G401.6 (cell line): ENCODE data around the gene ZNF91.
"Not testable (repeated sequence)": the region's sequence is repeated elsewhere in the genome, so short reads cannot be mapped to it uniquely, and the experiment has no call there.

Source experiments
- FAIRE-seq: peaks from 2 replicates; lab custom pipeline; 2012; peaks lifted over from hg19 to GRCh38; lab: Jason Lieb, UNC

The ZNF91 gene

GRCh38 chr19:23394511-23394910 is 760 bp downstream of the ZNF91 start:
- FAIRE-seq, result no peak

- no peak for FAIRE-seq
These were observed 2.1 kb downstream of the ZNF91 start for GRCh38 chr19:23393121-23393520.

- no peak for FAIRE-seq
These were observed 4.0 kb downstream of the ZNF91 start for GRCh38 chr19:23391236-23391635.

- FAIRE-seq, result no peak
These were observed 9.9 kb downstream of the ZNF91 start for GRCh38 chr19:23385404-23385803.

- no peak for FAIRE-seq
These were observed 10.4 kb downstream of the ZNF91 start for GRCh38 chr19:23384858-23385257.

- no peak for FAIRE-seq
These were observed 11.1 kb downstream of the ZNF91 start for GRCh38 chr19:23384166-23384565.

GRCh38 chr19:23382955-23383354 is 12.3 kb downstream of the ZNF91 start:
- FAIRE-seq, result no peak

- FAIRE-seq, result peak; percentile 59
These were observed 14.2 kb downstream of the ZNF91 start for GRCh38 chr19:23381114-23381513.

- FAIRE-seq, result not testable (repeated sequence)
These were observed 15.6 kb downstream of the ZNF91 start for GRCh38 chr19:23379671-23380070.

- FAIRE-seq, result no peak
These were observed 16.3 kb downstream of the ZNF91 start for GRCh38 chr19:23378948-23379347.

GRCh38 chr19:23377276-23377675 is 18.0 kb downstream of the ZNF91 start:
- no peak for FAIRE-seq

GRCh38 chr19:23366437-23366836 is 28.8 kb downstream of the ZNF91 start:
- no peak for FAIRE-seq

- FAIRE-seq, result not testable (repeated sequence)
These were observed 29.2 kb downstream of the ZNF91 start for GRCh38 chr19:23366031-23366430.

- no peak for FAIRE-seq
These were observed 30.0 kb downstream of the ZNF91 start for GRCh38 chr19:23365222-23365621.

- FAIRE-seq, result not testable (repeated sequence)
These were observed 33.4 kb downstream of the ZNF91 start for GRCh38 chr19:23361843-23362242.

- no peak for FAIRE-seq
These were observed 43.5 kb downstream of the ZNF91 start for GRCh38 chr19:23351806-23352205.

- no peak for FAIRE-seq
These were observed 48.6 kb downstream of the ZNF91 start for GRCh38 chr19:23346696-23347095.

- no peak for FAIRE-seq
These were observed 49.4 kb downstream of the ZNF91 start for GRCh38 chr19:23345838-23346237.

- no peak for FAIRE-seq
These were observed 51.7 kb downstream of the ZNF91 start for GRCh38 chr19:23343434-23344010.

- FAIRE-seq, result no peak
These were observed 67.1 kb downstream of the ZNF91 start for GRCh38 chr19:23328211-23328610.

- FAIRE-seq, result no peak
These were observed 73.2 kb downstream of the ZNF91 start for GRCh38 chr19:23321953-23322549.

- not testable (repeated sequence) for FAIRE-seq
These were observed 73.9 kb downstream of the ZNF91 start for GRCh38 chr19:23321403-23321802.

- FAIRE-seq, result not testable (repeated sequence)
These were observed 75.7 kb downstream of the ZNF91 start for GRCh38 chr19:23319571-23319970.

GRCh38 chr19:23318941-23319340 is 76.3 kb downstream of the ZNF91 start:
- FAIRE-seq, result not testable (repeated sequence)
